Chondrocyte (in vitro differentiated cells): ENCODE data around the gene KIF6. TPM values are rescaled to one million over a fixed set of nuclear protein-coding genes. Genes with fewer than 3 reads are reported as not detected.

Experiments used
- DNase-seq: peaks from one replicate; pipeline ENCODE4 v3.0.0; 2021; ENCODE audit warnings: mixed read lengths, low spot score
- H3K27ac Mint-ChIP-seq: one replicate; pipeline ENCODE4 v1.8.0; 2021; ENCODE audit warnings: mild to moderate bottlenecking, moderate library complexity, mixed read lengths; ENCODE audit not compliant: unreplicated experiment
- H3K27me3 Mint-ChIP-seq: 2 replicates; pipeline ENCODE4 v1.8.0; 2021; ENCODE audit warnings: low read depth, mixed read lengths
- H3K36me3 Mint-ChIP-seq: 2 replicates; pipeline ENCODE4 v1.8.0; 2021; ENCODE audit warnings: low read depth, mixed read lengths
- H3K4me1 Mint-ChIP-seq: 2 replicates; pipeline ENCODE4 v1.8.0; 2021; ENCODE audit warnings: low read depth, mild to moderate bottlenecking, mixed read lengths
- H3K4me3 Mint-ChIP-seq: one replicate; pipeline ENCODE4 v1.8.0; 2021; ENCODE audit warnings: mild to moderate bottlenecking, moderate library complexity, mixed read lengths; ENCODE audit not compliant: unreplicated experiment
- H3K9me3 Mint-ChIP-seq: 2 replicates; pipeline ENCODE4 v1.8.0; 2021; ENCODE audit warnings: low read depth, mixed read lengths
- CTCF ChIP-seq: fragments of 200-600 bp; sonication (generic); IDR thresholded peaks from 2 replicates; pipeline ENCODE4 v1.5.0; 2021; ENCODE audit warnings: antibody characterized with exemption, mild to moderate bottlenecking, moderate library complexity
- total RNA-seq: library from RNA; stranded (reverse); gene quantifications from 3 replicates; pipeline ENCODE4 v1.2.1, GENCODE V29; 2021

Gene KIF6
- total RNA-seq, 1 donor from 2014 or later: 0.62 TPM

- no peak overlapping the region for H3K4me3 Mint-ChIP-seq
- DNase-seq: no peak
- H3K27me3 Mint-ChIP-seq: peaks cover 69% of the 10 kb centered on the region
- no peaks in the 10 kb centered on the region for H3K9me3 Mint-ChIP-seq
- no peaks in the 10 kb centered on the region for H3K4me1 Mint-ChIP-seq
- no peak for TF ChIP-seq CTCF
- H3K36me3 Mint-ChIP-seq: peaks cover 2% of the 10 kb centered on the region
- no peak overlapping the region for H3K27ac Mint-ChIP-seq
Measured at GRCh38 chr6:39320363-39320984, 404.7 kb downstream of the KIF6 start.

GRCh38 chr6:39319621-39320362 is 405.4 kb downstream of the KIF6 start:
- Mint-ChIP-seq H3K9me3 (no peaks in the 10 kb centered on the region), H3K36me3 (peaks cover 2% of the 10 kb centered on the region), H3K4me1 (no peaks in the 10 kb centered on the region), H3K27me3 (peaks cover 71% of the 10 kb centered on the region), H3K4me3 (no peak overlapping the region), H3K27ac (no peak overlapping the region)
- TF ChIP-seq CTCF: no peak
- no peak for DNase-seq

- Mint-ChIP-seq H3K27ac (no peak overlapping the region), H3K36me3 (peaks cover 2% of the 10 kb centered on the region), H3K9me3 (no peaks in the 10 kb centered on the region), H3K4me1 (peaks cover 5% of the 10 kb centered on the region), H3K4me3 (no peak overlapping the region), H3K27me3 (peaks cover 72% of the 10 kb centered on the region)
- DNase-seq: no peak
- TF ChIP-seq CTCF: no peak
Measured at GRCh38 chr6:39317256-39317655, 408.0 kb downstream of the KIF6 start.

- H3K4me1 Mint-ChIP-seq: peaks cover 5% of the 10 kb centered on the region
- no peak for TF ChIP-seq CTCF
- H3K27me3 Mint-ChIP-seq: peaks cover 76% of the 10 kb centered on the region
- H3K36me3 Mint-ChIP-seq: peaks cover 2% of the 10 kb centered on the region
- no peak within 1 kb of the TSS for H3K27ac Mint-ChIP-seq
- no peak for DNase-seq
- no peaks in the 10 kb centered on the region for H3K9me3 Mint-ChIP-seq
- H3K4me3 Mint-ChIP-seq: no peak within 1 kb of the TSS
Measured at GRCh38 chr6:39314273-39314795, 410.9 kb downstream of the KIF6 start, which contains the start of gene KCNK17. Gene KCNK17, minus strand, starts transcription at chr6:39314419. Its CDS starts 99 bp downstream, at chr6:39314320.

- Mint-ChIP-seq H3K4me1 (peaks cover 5% of the 10 kb centered on the region), H3K9me3 (no peaks in the 10 kb centered on the region), H3K36me3 (peaks cover 2% of the 10 kb centered on the region), H3K27ac (no peak overlapping the region), H3K4me3 (no peak overlapping the region), H3K27me3 (peaks cover 70% of the 10 kb centered on the region)
- DNase-seq: no peak
- TF ChIP-seq CTCF: no peak
Measured at GRCh38 chr6:39313526-39314272, 411.5 kb downstream of the KIF6 start.
